K562 (cell line): Measurements from ENCODE around the gene PGPEP1. TPM values are rescaled to one million over a fixed set of nuclear protein-coding genes. Genes with fewer than 3 reads are reported as not detected.

Experiments
- ATAC-seq: fragments of 200-7000 bp; cut with Tn5 transposase; 3 replicates; pipeline ENCODE4 v1.9.1; 2020; ENCODE audit warnings: moderate library complexity
- BruUV-seq: library from RNA; stranded (reverse); fragments of 400-500 nt; replicated peaks from 2 replicates; lab custom pipeline; 2021; lab: Mats Ljungman, UMichigan
- CTCF ChIA-PET: fragments of 300-600 bp; formaldehyde crosslinking; extraction: SDS; loops from one replicate; lab custom pipeline; 2021; ENCODE audit warnings: low intra/inter-chr PET ratio; lab: Yijun Ruan, JAX
- POLR2A ChIA-PET: fragments of 300-600, 350-650 bp; sonication (Branson Sonifier 250); formaldehyde crosslinking; extraction: SDS; loops from one replicate; lab custom pipeline; 2021; ENCODE audit warnings: antibody characterized with exemption, inconsistent platforms; lab: Yijun Ruan, JAX
- DNase-seq, 4 experiments: peaks; one replicate each; pipeline versions ENCODE4 v3.0.0 to v3.0.0-alpha.2; 2011 to 2018; ENCODE audit warnings: low spot score in 3 of 4, mixed read lengths in 3 of 4; ENCODE audit errors: extremely low read depth in 1 of 4
- FAIRE-seq: peaks from 2 replicates; lab custom pipeline; 2011; peaks lifted over from hg19 to GRCh38; lab: Jason Lieb, UNC
- H2AFZ ChIP-seq: 2 replicates; pipeline ENCODE4 v1.6.0; 2011; ENCODE audit warnings: low read depth, low read length, control low read depth, inconsistent platforms
- H3K27ac ChIP-seq: fragments of 200-600 bp; 3 replicates; pipeline ENCODE4 v1.8.0; 2011; ENCODE audit warnings: low read depth, mild to moderate bottlenecking, control low read depth, inconsistent platforms, low read length, moderate library complexity, mixed read lengths; ENCODE audit errors: extremely low read depth
- H3K27me3 ChIP-seq, 2 experiments: fragments of 300-600 bp in 1 of 2; 2 replicates in 1 of 2; 3 replicates in 1 of 2; pipeline versions ENCODE4 v1.6.0 to v1.8.0; 2011; ENCODE audit warnings: inconsistent platforms in 2 of 2, low read length in 2 of 2, mild to moderate bottlenecking in 1 of 2, mixed read lengths in 1 of 2, moderate library complexity in 1 of 2; ENCODE audit not compliant: control insufficient read depth in 2 of 2, insufficient read depth in 2 of 2
- H3K36me3 ChIP-seq: fragments of 300-600 bp; 3 replicates; pipeline ENCODE4 v1.8.0; 2011; ENCODE audit warnings: mild to moderate bottlenecking, low read length, inconsistent platforms; ENCODE audit not compliant: control insufficient read depth, insufficient read depth
- H3K4me1 ChIP-seq, 2 experiments: fragments of 200-600 bp in 1 of 2; replicated peaks in 1 of 2; 2 replicates in 1 of 2; 3 replicates in 1 of 2; pipeline versions ENCODE4 v1.5.1 to v1.8.0; 2011; ENCODE audit warnings: inconsistent platforms in 2 of 2, low read length in 2 of 2, mild to moderate bottlenecking in 1 of 2, mixed read lengths in 1 of 2, moderate library complexity in 1 of 2; ENCODE audit not compliant: control insufficient read depth in 2 of 2, insufficient read depth in 2 of 2
- H3K4me2 ChIP-seq: 2 replicates; pipeline ENCODE4 v1.6.1; 2011; ENCODE audit warnings: low read length, control low read depth, inconsistent platforms, mixed read lengths; ENCODE audit not compliant: insufficient read depth
- H3K4me3 ChIP-seq: fragments of 200-600 bp; sonication (generic), shearing (Covaris generic); 2 replicates; pipeline ENCODE4 v1.5.1; 2016; ENCODE audit warnings: control low read depth, inconsistent platforms
- H3K79me2 ChIP-seq: fragments of 200-600 bp; 3 replicates; pipeline ENCODE4 v1.8.0; 2011; ENCODE audit warnings: low read length, inconsistent platforms; ENCODE audit not compliant: control insufficient read depth, insufficient read depth
- H3K9ac ChIP-seq, 2 experiments: 2 replicates each; pipeline versions ENCODE4 v1.6.0 to v1.6.1; 2011; ENCODE audit warnings: low read depth in 2 of 2, low read length in 2 of 2, control low read depth in 1 of 2, inconsistent platforms in 1 of 2, mild to moderate bottlenecking in 1 of 2, mixed read lengths in 1 of 2; ENCODE audit not compliant: insufficient read depth in 1 of 2
- H3K9me1 ChIP-seq: one replicate; pipeline ENCODE4 v1.6.0; 2011; ENCODE audit warnings: inconsistent platforms, mild to moderate bottlenecking, low read length, moderate library complexity; ENCODE audit not compliant: control insufficient read depth, insufficient read depth
- H3K9me3 ChIP-seq: replicated peaks from 2 replicates; pipeline ENCODE4 v1.5.1; 2011; ENCODE audit warnings: low read depth, low read length, inconsistent platforms; ENCODE audit not compliant: control insufficient read depth, insufficient read depth
- H4K20me1 ChIP-seq: replicated peaks from 2 replicates; pipeline ENCODE4 v1.6.1; 2011; ENCODE audit warnings: low read length, inconsistent platforms, mixed read lengths; ENCODE audit not compliant: control insufficient read depth, insufficient read depth
- ADNP ChIP-seq: fragments of 200-800 bp; sonication (Bioruptor generic); IDR thresholded peaks from 2 replicates; pipeline ENCODE4 v1.6.1; 2016; ENCODE audit warnings: missing genetic modification characterization, missing compliant biosample characterization
- CBX3 ChIP-seq, 2 experiments: IDR thresholded peaks; 1 replicate in 1 of 2; 2 replicates in 1 of 2; pipeline ENCODE4 v1.6.1; 2012; ENCODE audit warnings: inconsistent platforms in 2 of 2, low read length in 2 of 2, borderline replicate concordance in 1 of 2, control low read depth in 1 of 2
- ETV1 ChIP-seq: fragments of 450-650 bp; conservative IDR thresholded peaks from 2 replicates; pipeline ENCODE4 v1.6.1; 2016; ENCODE audit warnings: missing genetic modification characterization, control low read depth, low read depth, missing compliant biosample characterization
- HDAC6 ChIP-seq: IDR thresholded peaks from 2 replicates; pipeline ENCODE4 v1.6.1; 2012; ENCODE audit warnings: low read depth, mild to moderate bottlenecking, control low read depth, inconsistent platforms, low read length, moderate library complexity
- HNRNPUL1 ChIP-seq: fragments of 200-400 bp; formaldehyde crosslinking; IDR thresholded peaks from 2 replicates; pipeline ENCODE4 v1.6.1; 2017; ENCODE audit warnings: low read length
- IRF2 ChIP-seq: sonication (generic); formaldehyde crosslinking; IDR thresholded peaks from 2 replicates; pipeline ENCODE4 v1.8.1; 2022; ENCODE audit warnings: mild to moderate bottlenecking, missing genetic modification reagents
- KAT8 ChIP-seq: fragments of 450-650 bp; IDR thresholded peaks from 2 replicates; pipeline ENCODE4 v1.6.1; 2016; ENCODE audit warnings: low read depth, mild to moderate bottlenecking
- MCM5 ChIP-seq: fragments of 450-650 bp; IDR thresholded peaks from 2 replicates; pipeline ENCODE4 v1.6.1; 2016; ENCODE audit warnings: low read depth
- NEUROD1 ChIP-seq: fragments of 150-350 bp; IDR thresholded peaks from 2 replicates; pipeline ENCODE4 v1.6.1; 2014; ENCODE audit warnings: borderline replicate concordance, low read length, low read depth; ENCODE audit not compliant: partially characterized antibody
- PCBP1 ChIP-seq: fragments of 200-400 bp; formaldehyde crosslinking; IDR thresholded peaks from 2 replicates; pipeline ENCODE4 v1.6.1; 2018; ENCODE audit warnings: mild to moderate bottlenecking, low read depth, low read length; ENCODE audit not compliant: poor library complexity, severe bottlenecking
- POLR2A ChIP-seq: fragments of 450-650 bp; conservative IDR thresholded peaks from 2 replicates; pipeline ENCODE4 v1.6.1; 2016
- SIRT6 ChIP-seq: IDR thresholded peaks from one replicate; pipeline ENCODE4 v1.6.1; 2012; ENCODE audit warnings: low read depth, mild to moderate bottlenecking, control low read depth, inconsistent platforms, low read length, moderate library complexity
- ZNF347 ChIP-seq: fragments of 450-650 bp; formaldehyde crosslinking; IDR thresholded peaks from 2 replicates; pipeline ENCODE4 v1.4.0; 2020; ENCODE audit warnings: low read depth, mild to moderate bottlenecking, moderate library complexity
- ZNF668 ChIP-seq: fragments of 250-450 bp; sonication (Bioruptor Pico); IDR thresholded peaks from 2 replicates; pipeline ENCODE4 v1.8.0; 2022; ENCODE audit warnings: mild to moderate bottlenecking, inconsistent platforms
- WGBS: fragments of 100-300 bp; shearing (Covaris generic); methylation state at CpG from one replicate; pipeline ENCODE4 v1.1.6; 2016; ENCODE audit warnings: low coverage, mixed read lengths; ENCODE audit not compliant: insufficient coverage; ENCODE audit errors: missing lambda C conversion rate; 5-methylcytosine and 5-hydroxymethylcytosine counted together
- in situ Hi-C: fragments of 300-500 bp; cut with MboI; formaldehyde crosslinking; loops from 4 replicates; pipeline ENCODE4 v1.15.0; 2018; ENCODE audit warnings: inconsistent platforms, mixed read lengths
- intact Hi-C: fragments of 100-400 bp; cut with micrococcal nuclease; formaldehyde crosslinking; loops from 2 replicates; pipeline ENCODE4 v1.14.2; 2022
- polyA plus RNA-seq, 8 experiments: library from polyadenylated mRNA; depleted of rRNA in 4 of 8; stranded (reverse) in 5 of 8; unstranded in 3 of 8; fragments of >200 nt; fragmentation: Nextera tagmentation in 2 of 8; fragmentation: Illumina TruSeq in 1 of 8; extraction: Ambion mirVana in 2 of 8; extraction: Trizol in 1 of 8; gene quantifications; 2 replicates each; pipeline versions ENCODE4 v1.2.1 to v1.2.3, GENCODE V29; 2011 to 2014; ENCODE audit warnings: inconsistent platforms in 1 of 8, missing spikeins in 1 of 8
- total RNA-seq, 7 experiments: library from RNA; depleted of rRNA in 6 of 7; stranded (reverse); fragments of >200 nt in 6 of 7; fragmentation: Illumina TruSeq in 2 of 7; extraction: Trizol in 2 of 7; gene quantifications; 2 replicates each; pipeline versions ENCODE4 v1.2.1 to v1.2.3, GENCODE V29; 2011 to 2021; ENCODE audit warnings: low replicate concordance in 1 of 7
- TF ChIP-seq, protein P1 (sequence below): sonication (generic); formaldehyde crosslinking; IDR thresholded peaks from 2 replicates; pipeline ENCODE4 v1.8.0; 2022; ENCODE audit warnings: missing genetic modification reagents, mild to moderate bottlenecking, moderate library complexity, borderline replicate concordance
- TF ChIP-seq, protein P2 (sequence below): sonication (generic); formaldehyde crosslinking; IDR thresholded peaks from 2 replicates; pipeline ENCODE4 v1.8.1; 2023; ENCODE audit warnings: missing genetic modification reagents, mild to moderate bottlenecking, borderline replicate concordance

Gene PGPEP1
- total and polyA plus RNA-seq, 9 of the 15 experiments (the other 6 are each of a cell fraction or from before 2014, with no cell fraction given) = 10.0 to 69.6 (median 33.5) TPM

DNA sequence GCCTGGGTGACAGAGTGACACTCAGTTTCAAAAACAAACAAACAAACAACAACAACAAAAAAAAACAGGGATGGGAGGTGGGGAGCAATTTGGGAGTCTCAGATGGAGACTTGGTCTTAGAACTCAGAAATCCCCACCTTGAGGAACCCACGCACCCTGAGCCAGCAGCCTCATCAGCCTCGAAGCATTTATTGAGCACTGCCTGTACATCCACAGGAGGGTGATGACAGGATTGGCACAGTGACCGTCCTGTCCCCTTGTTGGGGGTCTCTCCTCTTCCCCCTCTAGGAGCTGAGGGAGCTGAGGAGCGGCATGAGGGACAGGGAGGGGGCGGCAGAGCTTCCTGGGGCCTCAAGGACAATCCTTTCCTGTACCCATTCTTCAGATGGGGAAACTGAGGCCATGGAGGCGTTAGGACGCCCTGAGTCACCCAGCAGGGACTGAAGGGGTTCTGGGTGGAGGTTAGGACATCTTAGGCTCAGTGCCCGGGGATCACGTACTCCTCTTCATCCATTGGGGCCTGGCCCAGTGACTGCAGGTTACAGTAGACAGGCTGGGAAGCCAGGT lies 51.2 kb downstream of the PGPEP1 start:
- Histone ChIP-seq H3K9me3 (no peaks in the 10 kb centered on the region), H3K79me2 (peaks cover 26% of the 10 kb centered on the region), H3K27me3 (no peaks in the 10 kb centered on the region), H3K4me1 (peaks cover 2 to 36% of the 10 kb centered on the region in 2 experiments), H3K4me2 (no peak overlapping the region), H3K9me1 (no peaks in the 10 kb centered on the region), H2AFZ (no peak overlapping the region), H4K20me1 (peaks cover 19% of the 10 kb centered on the region), H3K36me3 (peaks cover 29% of the 10 kb centered on the region; the same call in 2 of the 3 replicates), H3K4me3 (no peak overlapping the region), H3K27ac (no peak overlapping the region), H3K9ac (no peak overlapping the region; a peak in 1 of 4 replicates)
- POLR2A ChIA-PET = interaction anchor here (0.6 to 8.1 kb wide), 10 partner anchors 8 to 951 kb away, joined by 3 to 244 read pairs (median 4); partner anchors contain the start of genes IQCN and SSBP4
- no peak for DNase-seq
- WGBS = 65% methylated on average over 6 of the region's 9 CpGs
- no peak for FAIRE-seq
- no peak for ATAC-seq
- in situ Hi-C loops = no loop called here
- CTCF ChIA-PET = interaction anchor here (0.6 kb wide), 1 partner anchor 37 kb away, joined by 3 read pairs; no protein-coding TSS in a partner anchor
- no TSS peak for BruUV-seq
- intact Hi-C loops = no loop called here
- no peak for TF ChIP-seq CBX3 (IDR thresholded peaks at IDR 0.05; ENCODE audit: borderline replicate concordance in 1 of 2, low read length in 2 of 2)
- no peak for TF ChIP-seq ZNF347 (CRISPR knock-in tag)
- TF ChIP-seq ADNP = peak; percentile 42; the same call in 1 of the 2 replicates
- no peak for TF ChIP-seq KAT8
- no peak for TF ChIP-seq ETV1 (tag)
- TF ChIP-seq HNRNPUL1 = no peak
- TF ChIP-seq, protein P1, sequence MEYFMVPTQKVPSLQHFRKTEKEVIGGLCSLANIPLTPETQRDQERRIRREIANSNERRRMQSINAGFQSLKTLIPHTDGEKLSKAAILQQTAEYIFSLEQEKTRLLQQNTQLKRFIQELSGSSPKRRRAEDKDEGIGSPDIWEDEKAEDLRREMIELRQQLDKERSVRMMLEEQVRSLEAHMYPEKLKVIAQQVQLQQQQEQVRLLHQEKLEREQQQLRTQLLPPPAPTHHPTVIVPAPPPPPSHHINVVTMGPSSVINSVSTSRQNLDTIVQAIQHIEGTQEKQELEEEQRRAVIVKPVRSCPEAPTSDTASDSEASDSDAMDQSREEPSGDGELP (CRISPR knock-in tag) = peak; percentile 26; the same call in 1 of the 2 replicates
- TF ChIP-seq, protein P2, sequence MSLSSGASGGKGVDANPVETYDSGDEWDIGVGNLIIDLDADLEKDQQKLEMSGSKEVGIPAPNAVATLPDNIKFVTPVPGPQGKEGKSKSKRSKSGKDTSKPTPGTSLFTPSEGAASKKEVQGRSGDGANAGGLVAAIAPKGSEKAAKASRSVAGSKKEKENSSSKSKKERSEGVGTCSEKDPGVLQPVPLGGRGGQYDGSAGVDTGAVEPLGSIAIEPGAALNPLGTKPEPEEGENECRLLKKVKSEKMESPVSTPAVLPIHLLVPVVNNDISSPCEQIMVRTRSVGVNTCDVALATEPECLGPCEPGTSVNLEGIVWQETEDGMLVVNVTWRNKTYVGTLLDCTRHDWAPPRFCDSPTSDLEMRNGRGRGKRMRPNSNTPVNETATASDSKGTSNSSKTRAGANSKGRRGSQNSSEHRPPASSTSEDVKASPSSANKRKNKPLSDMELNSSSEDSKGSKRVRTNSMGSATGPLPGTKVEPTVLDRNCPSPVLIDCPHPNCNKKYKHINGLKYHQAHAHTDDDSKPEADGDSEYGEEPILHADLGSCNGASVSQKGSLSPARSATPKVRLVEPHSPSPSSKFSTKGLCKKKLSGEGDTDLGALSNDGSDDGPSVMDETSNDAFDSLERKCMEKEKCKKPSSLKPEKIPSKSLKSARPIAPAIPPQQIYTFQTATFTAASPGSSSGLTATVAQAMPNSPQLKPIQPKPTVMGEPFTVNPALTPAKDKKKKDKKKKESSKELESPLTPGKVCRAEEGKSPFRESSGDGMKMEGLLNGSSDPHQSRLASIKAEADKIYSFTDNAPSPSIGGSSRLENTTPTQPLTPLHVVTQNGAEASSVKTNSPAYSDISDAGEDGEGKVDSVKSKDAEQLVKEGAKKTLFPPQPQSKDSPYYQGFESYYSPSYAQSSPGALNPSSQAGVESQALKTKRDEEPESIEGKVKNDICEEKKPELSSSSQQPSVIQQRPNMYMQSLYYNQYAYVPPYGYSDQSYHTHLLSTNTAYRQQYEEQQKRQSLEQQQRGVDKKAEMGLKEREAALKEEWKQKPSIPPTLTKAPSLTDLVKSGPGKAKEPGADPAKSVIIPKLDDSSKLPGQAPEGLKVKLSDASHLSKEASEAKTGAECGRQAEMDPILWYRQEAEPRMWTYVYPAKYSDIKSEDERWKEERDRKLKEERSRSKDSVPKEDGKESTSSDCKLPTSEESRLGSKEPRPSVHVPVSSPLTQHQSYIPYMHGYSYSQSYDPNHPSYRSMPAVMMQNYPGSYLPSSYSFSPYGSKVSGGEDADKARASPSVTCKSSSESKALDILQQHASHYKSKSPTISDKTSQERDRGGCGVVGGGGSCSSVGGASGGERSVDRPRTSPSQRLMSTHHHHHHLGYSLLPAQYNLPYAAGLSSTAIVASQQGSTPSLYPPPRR = no peak
- TF ChIP-seq SIRT6 = no peak
- TF ChIP-seq IRF2 (CRISPR knock-in tag) = no peak
- TF ChIP-seq MCM5 = no peak
- TF ChIP-seq ZNF668 (CRISPR knock-in tag) = no peak
- TF ChIP-seq POLR2A = no peak
- TF ChIP-seq PCBP1 = no peak
- no peak for TF ChIP-seq HDAC6
- no peak for TF ChIP-seq NEUROD1
